Neutrophil (primary cell): ENCODE results near the gene PANX1.
"Not testable (repeated sequence)": the region's sequence is repeated elsewhere in the genome, so short reads cannot be mapped to it uniquely, and the experiment has no call there.

Experiments used
- H3K27ac ChIP-seq: fragments of 200-600 bp; sonication (generic); 2 replicates; pipeline ENCODE4 v1.5.1; 2016; ENCODE audit warnings: mild to moderate bottlenecking, moderate library complexity
- H3K27me3 ChIP-seq: fragments of 200-600 bp; sonication (generic); 2 replicates; pipeline ENCODE4 v1.6.0; 2016; ENCODE audit warnings: mild to moderate bottlenecking
- H3K36me3 ChIP-seq: fragments of 200-600 bp; sonication (generic); 2 replicates; pipeline ENCODE4 v1.5.1; 2017
- H3K4me1 ChIP-seq, 2 experiments: fragments of 200-600 bp in 1 of 2; sonication (generic) in 1 of 2; 1 replicate in 1 of 2; 2 replicates in 1 of 2; pipeline versions ENCODE4 v1.5.1 to v1.6.1; 2013 to 2016; ENCODE audit warnings: low read depth in 1 of 2, low read length in 1 of 2, mild to moderate bottlenecking in 1 of 2, moderate library complexity in 1 of 2; ENCODE audit not compliant: control insufficient read depth in 1 of 2, insufficient read depth in 1 of 2
- H3K4me3 ChIP-seq, 2 experiments: fragments of 200-600 bp in 1 of 2; sonication (generic) in 1 of 2; 1 replicate in 1 of 2; 2 replicates in 1 of 2; pipeline ENCODE4 v1.5.1; 2013 to 2016; ENCODE audit warnings: low read depth in 1 of 2, low read length in 1 of 2, mild to moderate bottlenecking in 1 of 2, moderate library complexity in 1 of 2
- H3K9me3 ChIP-seq: fragments of 200-600 bp; sonication (generic); 2 replicates; pipeline ENCODE4 v1.5.1; 2016
- CTCF ChIP-seq: fragments of 200-600 bp; sonication (generic); IDR thresholded peaks from 2 replicates; pipeline ENCODE4 v1.5.1; 2016; ENCODE audit warnings: antibody characterized with exemption

The PANX1 gene

GRCh38 chr11:94111241-94111640, 17.4 kb upstream of the PANX1 start:
- Histone ChIP-seq H3K27ac (no peak overlapping the region), H3K27me3 (no peaks in the 10 kb centered on the region), H3K4me1 (no peaks in the 10 kb centered on the region), H3K9me3 (no peaks in the 10 kb centered on the region), H3K36me3 (no peaks in the 10 kb centered on the region), H3K4me3 (no peak overlapping the region)
- TF ChIP-seq CTCF: no peak

GRCh38 chr11:94111660-94112059, 17.0 kb upstream of the PANX1 start:
- Histone ChIP-seq H3K9me3 (no peaks in the 10 kb centered on the region), H3K4me1 (no peaks in the 10 kb centered on the region), H3K36me3 (no peaks in the 10 kb centered on the region), H3K27me3 (no peaks in the 10 kb centered on the region), H3K27ac (no peak overlapping the region), H3K4me3 (no peak overlapping the region)
- no peak for TF ChIP-seq CTCF

GRCh38 chr11:94112206-94112953, 16.3 kb upstream of the PANX1 start:
- no peaks in the 10 kb centered on the region for H3K9me3 ChIP-seq
- H3K27ac ChIP-seq: no peak overlapping the region
- no peaks in the 10 kb centered on the region for H3K27me3 ChIP-seq
- no peak for TF ChIP-seq CTCF
- no peak overlapping the region for H3K4me3 ChIP-seq
- H3K36me3 ChIP-seq: no peaks in the 10 kb centered on the region
- H3K4me1 ChIP-seq: no peaks in the 10 kb centered on the region

- no peak overlapping the region for H3K4me3 ChIP-seq
- H3K4me1 ChIP-seq: no peaks in the 10 kb centered on the region
- no peaks in the 10 kb centered on the region for H3K9me3 ChIP-seq
- H3K27ac ChIP-seq: no peak overlapping the region
- no peaks in the 10 kb centered on the region for H3K36me3 ChIP-seq
- no peak for TF ChIP-seq CTCF
- no peaks in the 10 kb centered on the region for H3K27me3 ChIP-seq
These were observed 11.5 kb upstream of the PANX1 start for GRCh38 chr11:94117197-94117574.

- Histone ChIP-seq H3K36me3 (no peaks in the 10 kb centered on the region), H3K9me3 (no peaks in the 10 kb centered on the region), H3K4me3 (no peak overlapping the region), H3K4me1 (no peaks in the 10 kb centered on the region), H3K27ac (no peak overlapping the region), H3K27me3 (no peaks in the 10 kb centered on the region)
- TF ChIP-seq CTCF: no peak
These were observed 10.8 kb upstream of the PANX1 start for GRCh38 chr11:94117871-94118270.

- not testable (repeated sequence) for H3K27ac ChIP-seq
These were observed 9.0 kb upstream of the PANX1 start for GRCh38 chr11:94119676-94120075.

GRCh38 chr11:94120516-94120915, 8.1 kb upstream of the PANX1 start:
- H3K36me3 ChIP-seq, H3K4me1 ChIP-seq, H3K4me3 ChIP-seq, H3K9me3 ChIP-seq, H3K27me3 ChIP-seq, H3K27ac ChIP-seq: not testable (repeated sequence)

More at GRCh38 chr11:94119676-94120075, 9.0 kb upstream of the PANX1 start:
- not testable (repeated sequence) for H3K4me1 ChIP-seq, H3K27me3 ChIP-seq, H3K4me3 ChIP-seq, H3K9me3 ChIP-seq, H3K36me3 ChIP-seq
